ENCODE data around the gene ALG12.

The ALG12 gene

GRCh38 chr22:49962012-49962750, 43.9 kb upstream of the ALG12 start:
- no peak for DNase-seq (ENCODE audit: low read depth, low spot score)
- no CpG with 5 or more reads among the region's 70 CpGs for whole genome bisulfite sequencing (ENCODE audit: insufficient coverage, insufficient read length)
- Histone ChIP-seq H3K4me1 (ENCODE audit: control insufficient read depth, insufficient read depth, low read length) (peaks cover 13% of the 10 kb centered on the region), H3K27ac (ENCODE audit: low read length) (no peak overlapping the region), H3K27me3 (ENCODE audit: control insufficient read depth, insufficient read depth, low read length) (no peaks in the 10 kb centered on the region; the same call in 1 of the 2 replicates), H3K36me3 (ENCODE audit: control insufficient read depth, insufficient read depth, low read length) (peaks cover 19% of the 10 kb centered on the region), H3K4me3 (ENCODE audit: low read length) (peak overlapping the region; percentile 88; the same call in 1 of the 2 replicates), H3K9me3 (ENCODE audit: control insufficient read depth, insufficient read depth, low read length) (no peaks in the 10 kb centered on the region)

GRCh38 chr22:49961601-49962011, 43.4 kb upstream of the ALG12 start:
- no peak overlapping the region for H3K27ac ChIP-seq (ENCODE audit: low read length)
- no CpG with 5 or more reads among the region's 49 CpGs for WGBS (ENCODE audit: insufficient coverage, insufficient read length)
- peak overlapping the region; percentile 88 for H3K4me3 ChIP-seq (ENCODE audit: low read length)
- no peak for DNase-seq (ENCODE audit: low read depth, low spot score)
- peaks cover 19% of the 10 kb centered on the region for H3K36me3 ChIP-seq (ENCODE audit: control insufficient read depth, insufficient read depth, low read length)
- no peaks in the 10 kb centered on the region for H3K9me3 ChIP-seq (ENCODE audit: control insufficient read depth, insufficient read depth, low read length)
- no peaks in the 10 kb centered on the region; the same call in 1 of the 2 replicates for H3K27me3 ChIP-seq (ENCODE audit: control insufficient read depth, insufficient read depth, low read length)
- peaks cover 13% of the 10 kb centered on the region for H3K4me1 ChIP-seq (ENCODE audit: control insufficient read depth, insufficient read depth, low read length)

GRCh38 chr22:49961005-49961600, 42.9 kb upstream of the ALG12 start:
- H3K4me1 ChIP-seq (ENCODE audit: control insufficient read depth, insufficient read depth, low read length): peaks cover 13% of the 10 kb centered on the region
- DNase-seq (ENCODE audit: low read depth, low spot score): no peak
- H3K27me3 ChIP-seq (ENCODE audit: control insufficient read depth, insufficient read depth, low read length): no peaks in the 10 kb centered on the region; the same call in 1 of the 2 replicates
- no peaks in the 10 kb centered on the region for H3K9me3 ChIP-seq (ENCODE audit: control insufficient read depth, insufficient read depth, low read length)
- H3K27ac ChIP-seq (ENCODE audit: low read length): no peak overlapping the region
- peaks cover 19% of the 10 kb centered on the region for H3K36me3 ChIP-seq (ENCODE audit: control insufficient read depth, insufficient read depth, low read length)
- no CpG with 5 or more reads among the region's 84 CpGs for WGBS (ENCODE audit: insufficient coverage, insufficient read length)
- peak overlapping the region; percentile 88 for H3K4me3 ChIP-seq (ENCODE audit: low read length)

GRCh38 chr22:49960159-49961004, 42.1 kb upstream of the ALG12 start, which contains the start of gene PIM3:
PIM3 (plus strand) TSS chr22:49960772; CDS start chr22:49960948, 176 bp downstream.
- no peaks in the 10 kb centered on the region for H3K9me3 ChIP-seq (ENCODE audit: control insufficient read depth, insufficient read depth, low read length)
- no peak within 1 kb of the TSS for H3K27ac ChIP-seq (ENCODE audit: low read length)
- no peaks in the 10 kb centered on the region; the same call in 1 of the 2 replicates for H3K27me3 ChIP-seq (ENCODE audit: control insufficient read depth, insufficient read depth, low read length)
- peaks cover 13% of the 10 kb centered on the region for H3K4me1 ChIP-seq (ENCODE audit: control insufficient read depth, insufficient read depth, low read length)
- no peak for DNase-seq (ENCODE audit: low read depth, low spot score)
- peaks cover 19% of the 10 kb centered on the region for H3K36me3 ChIP-seq (ENCODE audit: control insufficient read depth, insufficient read depth, low read length)
- no CpG with 5 or more reads among the region's 137 CpGs for WGBS (ENCODE audit: insufficient coverage, insufficient read length)
- peak within 1 kb of the TSS; percentile 88 for H3K4me3 ChIP-seq (ENCODE audit: low read length)

GRCh38 chr22:49959782-49960158, 41.5 kb upstream of the ALG12 start:
- Histone ChIP-seq H3K9me3 (ENCODE audit: control insufficient read depth, insufficient read depth, low read length) (no peaks in the 10 kb centered on the region), H3K4me3 (ENCODE audit: low read length) (peak overlapping the region; percentile 88; the same call in 1 of the 2 replicates), H3K27ac (ENCODE audit: low read length) (no peak overlapping the region), H3K27me3 (ENCODE audit: control insufficient read depth, insufficient read depth, low read length) (no peaks in the 10 kb centered on the region; the same call in 1 of the 2 replicates), H3K36me3 (ENCODE audit: control insufficient read depth, insufficient read depth, low read length) (peaks cover 19% of the 10 kb centered on the region), H3K4me1 (ENCODE audit: control insufficient read depth, insufficient read depth, low read length) (peaks cover 13% of the 10 kb centered on the region)
- WGBS (ENCODE audit: insufficient coverage, insufficient read length): no CpG with 5 or more reads among the region's 21 CpGs
- no peak for DNase-seq (ENCODE audit: low read depth, low spot score)

GRCh38 chr22:49958931-49959781, 40.9 kb upstream of the ALG12 start:
- WGBS (ENCODE audit: insufficient coverage, insufficient read length): no CpG with 5 or more reads among the region's 29 CpGs
- H3K27me3 ChIP-seq (ENCODE audit: control insufficient read depth, insufficient read depth, low read length): no peaks in the 10 kb centered on the region; the same call in 1 of the 2 replicates
- no peak overlapping the region for H3K4me3 ChIP-seq (ENCODE audit: low read length)
- no peak for DNase-seq (ENCODE audit: low read depth, low spot score)
- peaks cover 15% of the 10 kb centered on the region for H3K36me3 ChIP-seq (ENCODE audit: control insufficient read depth, insufficient read depth, low read length)
- H3K9me3 ChIP-seq (ENCODE audit: control insufficient read depth, insufficient read depth, low read length): no peaks in the 10 kb centered on the region
- H3K4me1 ChIP-seq (ENCODE audit: control insufficient read depth, insufficient read depth, low read length): peaks cover 13% of the 10 kb centered on the region
- no peak overlapping the region for H3K27ac ChIP-seq (ENCODE audit: low read length)

- Histone ChIP-seq H3K9me3 (ENCODE audit: control insufficient read depth, insufficient read depth, low read length) (no peaks in the 10 kb centered on the region), H3K36me3 (ENCODE audit: control insufficient read depth, insufficient read depth, low read length) (peaks cover 13% of the 10 kb centered on the region), H3K27me3 (ENCODE audit: control insufficient read depth, insufficient read depth, low read length) (no peaks in the 10 kb centered on the region; the same call in 1 of the 2 replicates), H3K4me1 (ENCODE audit: control insufficient read depth, insufficient read depth, low read length) (peaks cover 13% of the 10 kb centered on the region), H3K4me3 (ENCODE audit: low read length) (no peak overlapping the region), H3K27ac (ENCODE audit: low read length) (no peak overlapping the region)
- no peak for DNase-seq (ENCODE audit: low read depth, low spot score)
- WGBS (ENCODE audit: insufficient coverage, insufficient read length): no CpG with 5 or more reads among the region's 16 CpGs
Measured at GRCh38 chr22:49958366-49958921, 40.2 kb upstream of the ALG12 start.

- DNase-seq (ENCODE audit: low read depth, low spot score): no peak
- WGBS (ENCODE audit: insufficient coverage, insufficient read length): no CpG with 5 or more reads among the region's 12 CpGs
- Histone ChIP-seq H3K36me3 (ENCODE audit: control insufficient read depth, insufficient read depth, low read length) (peaks cover 8% of the 10 kb centered on the region), H3K4me3 (ENCODE audit: low read length) (no peak overlapping the region), H3K27me3 (ENCODE audit: control insufficient read depth, insufficient read depth, low read length) (no peaks in the 10 kb centered on the region; the same call in 1 of the 2 replicates), H3K9me3 (ENCODE audit: control insufficient read depth, insufficient read depth, low read length) (no peaks in the 10 kb centered on the region), H3K27ac (ENCODE audit: low read length) (no peak overlapping the region), H3K4me1 (ENCODE audit: control insufficient read depth, insufficient read depth, low read length) (peaks cover 11% of the 10 kb centered on the region)
Measured at GRCh38 chr22:49957826-49958365, 39.7 kb upstream of the ALG12 start.

Data from iPS DF 6.9 (cell line).